COR-L47 (cell line): ENCODE data around the gene MBOAT7.
"Not testable (repeated sequence)": the region's sequence is repeated elsewhere in the genome, so short reads cannot be mapped to it uniquely, and the experiment has no call there.

ENCODE experiments used
- DNase-seq: peaks from one replicate; lab custom pipeline; 2025; lab: John Stamatoyannopoulos, UW

The MBOAT7 gene

DNA sequence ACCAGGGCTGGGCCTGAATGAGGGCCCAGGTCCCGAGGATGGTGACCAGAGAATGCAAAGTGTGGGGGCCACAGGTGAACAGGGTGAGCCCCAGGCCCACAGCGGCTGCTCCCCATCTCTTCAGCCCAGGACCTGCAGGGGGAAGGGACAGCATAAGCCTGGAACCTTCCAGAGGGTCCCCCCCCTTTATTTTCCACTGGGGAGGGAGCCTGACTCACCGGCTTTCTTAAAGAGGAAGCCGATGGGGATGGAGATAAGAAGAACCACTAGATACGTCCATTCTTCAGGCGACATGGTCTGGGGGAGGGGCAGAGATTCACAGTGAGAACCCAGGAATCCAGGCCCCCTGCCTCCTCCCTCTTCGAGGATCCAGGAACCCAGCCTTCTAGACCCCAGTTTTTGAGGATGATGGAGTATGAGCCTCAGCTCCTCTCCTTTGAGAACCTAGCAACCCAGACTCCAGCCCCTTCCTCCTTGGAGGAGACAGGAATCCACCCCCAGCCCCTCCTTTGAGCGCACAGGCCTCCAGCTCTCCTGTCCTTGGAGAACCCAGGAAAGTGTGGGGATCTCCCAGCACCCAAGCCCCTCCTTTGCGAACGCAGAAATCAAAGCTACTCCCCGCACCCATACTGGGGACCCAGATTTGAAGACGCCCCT lies 1.0 kb downstream of the MBOAT7 start:
- no peak for DNase-seq

DNA sequence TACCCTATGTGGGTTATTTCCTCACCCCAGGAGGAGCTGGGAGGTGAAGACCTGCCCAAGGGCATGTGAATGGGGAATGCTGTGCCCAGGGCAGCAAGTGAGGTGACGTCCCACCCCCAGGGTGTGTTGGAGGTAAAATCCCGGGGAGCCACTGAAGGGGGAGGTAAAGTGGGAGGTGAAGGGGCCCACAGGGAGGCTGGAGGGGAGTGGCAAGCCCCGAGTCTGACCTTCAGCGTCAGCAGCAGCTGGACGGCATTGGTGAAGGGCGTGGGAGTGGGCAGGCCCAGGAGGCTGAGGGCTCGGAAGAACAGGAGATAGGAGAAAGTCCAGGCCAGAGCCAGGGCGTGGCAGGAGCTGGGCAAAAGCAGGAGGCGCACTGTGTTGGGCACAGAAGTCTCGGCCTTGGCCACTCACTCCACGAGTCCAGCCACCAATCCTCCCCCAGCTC lies 2.4 kb downstream of the MBOAT7 start:
- DNase-seq = no peak

DNA sequence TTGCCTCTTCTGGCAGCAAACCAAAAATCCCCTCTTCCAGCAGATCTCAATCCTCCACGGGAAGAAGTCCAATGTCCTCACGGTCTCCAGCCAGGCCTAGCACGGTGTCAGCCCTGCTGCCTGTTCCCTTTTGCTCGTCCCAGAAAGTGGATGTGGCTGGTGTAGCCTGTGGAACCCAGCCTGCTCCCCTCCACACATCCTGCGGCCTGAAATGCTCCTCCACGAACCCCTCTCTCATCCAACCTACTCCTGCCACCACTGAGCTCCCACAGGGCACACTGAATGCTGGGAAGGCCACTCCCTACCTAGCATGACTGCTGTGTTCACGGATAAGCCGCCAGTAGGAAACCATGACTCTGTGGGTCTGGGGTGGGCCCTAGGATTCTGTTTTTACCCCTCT lies 3.0 kb downstream of the MBOAT7 start:
- DNase-seq = no peak

DNA sequence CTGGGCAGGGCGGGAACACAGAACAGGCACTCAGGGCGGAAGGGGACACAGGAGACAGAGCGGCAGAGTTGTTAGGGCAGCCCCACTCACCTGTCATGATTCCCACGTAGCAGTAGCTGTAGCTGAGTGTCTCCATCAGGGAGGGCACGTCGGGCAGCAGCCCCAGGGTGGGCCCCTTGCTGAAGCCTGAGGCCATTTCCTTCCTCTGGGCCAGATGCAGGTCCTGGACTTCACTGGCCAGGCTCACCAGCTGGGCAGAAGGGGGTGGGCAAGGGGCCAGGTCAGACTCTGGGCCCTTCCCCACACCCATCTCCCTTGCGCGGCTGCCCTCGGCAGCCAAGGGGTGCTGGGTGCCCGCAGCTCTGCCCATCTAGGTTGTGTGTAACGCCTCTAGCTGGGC lies 5.9 kb downstream of the MBOAT7 start:
- no peak for DNase-seq

DNA sequence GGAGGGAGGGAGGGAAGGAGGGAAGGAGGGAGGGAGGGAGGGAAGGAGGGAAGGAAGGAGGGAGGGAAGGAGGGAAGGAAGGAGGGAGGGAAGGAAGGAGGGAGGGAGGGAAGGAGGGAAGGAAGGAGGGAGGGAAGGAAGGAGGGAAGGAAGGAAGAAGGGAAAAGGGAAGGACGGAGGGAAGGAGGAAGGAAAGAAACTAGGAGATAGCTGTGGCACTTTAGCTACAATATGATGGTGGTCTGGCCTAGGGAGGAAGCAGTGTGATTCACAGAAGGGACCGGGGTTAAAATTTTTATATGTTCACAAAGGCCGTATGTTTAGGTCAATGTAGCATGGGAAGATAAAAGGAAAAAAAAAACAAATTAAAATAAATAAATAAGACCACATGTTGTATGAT lies 7.5 kb downstream of the MBOAT7 start:
- DNase-seq = not testable (repeated sequence)

DNA sequence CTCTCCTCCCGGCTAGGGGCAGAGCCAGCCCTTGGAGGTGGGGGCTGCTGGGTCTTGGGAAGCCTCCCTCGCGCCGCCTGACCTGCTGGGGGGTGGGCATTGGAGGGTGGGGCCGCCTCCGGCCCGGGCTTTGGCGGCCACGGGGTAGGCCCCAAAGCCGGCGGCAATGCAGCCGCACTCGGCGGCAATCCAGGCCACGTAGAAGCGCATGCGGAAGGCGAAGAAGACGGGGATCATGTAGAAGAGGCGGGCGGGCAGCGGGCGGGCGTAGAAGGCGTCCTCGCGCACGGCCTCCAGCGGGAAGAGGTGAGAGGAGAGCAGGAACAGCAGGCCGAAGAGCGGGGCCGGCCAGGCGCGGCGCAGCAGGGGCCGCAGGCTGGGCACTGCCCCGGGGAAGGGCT lies 8.7 kb downstream of the MBOAT7 start:
- no peak for DNase-seq

DNA sequence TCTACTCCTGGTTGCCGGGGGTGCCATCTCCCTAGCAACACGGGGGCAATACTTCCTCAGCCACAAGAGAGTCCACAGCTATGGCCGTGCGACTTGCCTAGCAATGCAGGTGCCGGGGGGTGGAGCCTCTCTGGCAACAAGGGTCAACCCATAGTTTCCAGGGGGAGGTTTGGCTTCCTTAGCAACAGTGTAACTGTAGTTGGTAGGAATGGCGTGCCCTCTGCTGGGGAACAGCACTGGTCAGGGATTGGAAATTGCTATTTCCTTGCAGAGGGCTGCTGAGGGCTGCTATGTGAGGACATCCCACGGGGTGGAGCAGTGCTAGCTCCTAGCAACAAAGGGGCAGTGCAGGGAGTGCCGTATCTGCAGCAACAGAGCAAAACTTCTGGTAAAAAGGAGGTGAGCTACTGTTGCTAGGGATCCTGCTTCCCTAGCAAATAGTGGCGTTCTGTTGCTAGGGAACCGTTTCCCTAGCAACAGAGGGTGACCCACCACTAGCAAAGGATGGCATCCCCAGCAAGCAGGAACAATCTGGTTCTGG lies 9.4 kb downstream of the MBOAT7 start:
- DNase-seq = peak; percentile 96

DNA sequence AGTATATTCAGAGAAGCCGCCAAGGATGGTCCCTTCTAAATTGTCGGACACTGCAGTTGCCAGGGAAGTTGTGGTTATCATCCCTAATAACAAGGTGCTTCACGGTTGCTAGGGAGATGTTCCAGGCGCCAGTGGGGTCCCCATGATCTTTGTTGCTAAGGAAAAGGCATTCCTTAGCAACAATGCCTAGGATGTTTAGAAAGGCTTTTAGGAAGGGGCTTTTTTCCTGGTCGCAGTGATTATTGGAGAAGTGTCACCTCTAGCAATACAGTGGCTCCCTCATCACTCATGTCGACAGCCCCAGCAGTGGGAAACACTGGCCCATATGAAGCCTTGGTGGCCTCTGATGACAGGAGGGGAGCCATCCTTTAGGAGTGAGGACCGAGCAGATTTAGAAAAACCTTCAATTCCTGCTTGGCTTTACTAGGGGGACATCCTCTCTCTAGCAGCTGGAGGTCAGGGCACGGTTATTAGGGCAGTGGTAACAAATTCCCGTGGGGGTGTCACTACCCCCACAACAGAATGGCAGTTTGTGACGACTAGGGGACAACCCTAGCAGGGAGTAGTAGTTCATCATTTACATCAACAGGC lies 10.0 kb downstream of the MBOAT7 start:
- no peak for DNase-seq

DNA sequence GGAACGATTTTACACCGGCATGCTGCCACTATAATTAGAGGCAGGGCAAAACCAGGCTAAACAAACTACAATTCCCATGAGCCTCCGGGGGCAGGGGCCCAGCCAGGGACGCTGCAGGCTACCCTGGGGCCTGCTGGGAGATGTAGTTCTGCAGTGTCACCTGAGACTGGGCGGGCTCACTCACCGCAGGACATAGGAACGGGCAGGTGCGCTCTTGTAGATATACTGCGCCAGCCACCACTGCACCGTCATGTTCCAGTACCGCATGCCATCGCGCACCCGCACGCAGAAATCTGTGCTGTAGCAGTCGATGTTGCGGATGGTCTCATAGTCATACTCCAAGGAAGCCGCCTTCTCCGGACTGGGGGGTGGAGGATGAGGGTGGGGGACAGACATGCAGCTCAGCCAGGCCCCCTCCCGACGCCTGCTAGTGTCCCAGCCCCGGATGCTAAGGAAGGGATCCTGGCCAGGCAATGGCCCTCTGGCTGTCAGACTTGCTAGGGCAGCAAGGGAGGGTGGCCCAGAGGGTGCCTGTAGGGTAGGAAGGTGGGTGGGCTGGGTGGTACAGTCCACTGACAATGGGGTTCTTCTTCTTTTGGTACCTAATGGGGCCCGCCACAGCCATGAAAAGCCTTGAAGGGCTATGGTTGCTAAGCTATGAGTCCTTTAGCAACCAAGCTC lies 10.7 kb downstream of the MBOAT7 start:
- DNase-seq = peak; percentile 51

DNA sequence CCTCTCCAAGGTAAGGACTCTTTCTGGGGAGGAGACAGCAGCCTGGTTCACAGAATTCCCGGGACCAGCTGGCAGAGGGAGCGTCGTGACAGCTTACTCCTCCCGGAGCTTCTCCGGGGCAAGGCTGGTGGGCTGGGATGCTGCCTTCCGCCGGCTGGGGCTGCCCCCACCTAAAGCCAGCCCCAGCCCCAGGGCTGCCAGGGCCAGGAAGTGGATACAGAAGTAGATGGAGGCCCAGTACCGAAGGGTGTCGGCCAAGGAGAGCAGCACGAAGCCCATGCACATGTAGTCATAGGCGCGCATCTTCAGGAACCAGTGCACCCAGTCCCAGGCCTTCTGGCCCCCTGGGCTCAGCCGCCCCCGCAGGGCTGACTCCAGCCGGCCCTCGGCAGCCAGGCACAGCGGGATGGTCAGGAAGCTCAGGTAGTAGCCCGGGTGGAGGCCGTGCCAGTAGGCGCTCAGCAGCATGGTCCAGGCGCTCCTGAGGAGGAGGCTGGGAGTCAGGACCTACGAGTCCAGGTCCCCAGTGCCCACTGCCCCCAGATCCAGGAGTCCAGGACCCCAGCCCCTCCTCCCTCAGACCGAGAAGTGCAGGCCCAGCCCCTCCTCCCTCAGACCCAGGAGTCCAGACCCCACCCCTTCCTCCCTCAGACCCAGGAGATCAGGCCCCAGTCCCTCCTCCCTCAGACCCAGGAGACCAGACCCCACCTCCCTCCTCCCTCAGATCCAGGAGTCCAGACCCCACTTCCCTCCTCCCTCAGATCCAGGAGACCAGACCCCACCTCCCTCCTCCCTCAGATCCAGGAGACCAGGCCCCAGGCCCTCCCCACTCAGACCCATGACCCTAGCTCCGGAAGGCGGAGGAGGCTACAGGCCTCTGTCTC lies 15.2 kb downstream of the MBOAT7 start:
- no peak for DNase-seq

DNA sequence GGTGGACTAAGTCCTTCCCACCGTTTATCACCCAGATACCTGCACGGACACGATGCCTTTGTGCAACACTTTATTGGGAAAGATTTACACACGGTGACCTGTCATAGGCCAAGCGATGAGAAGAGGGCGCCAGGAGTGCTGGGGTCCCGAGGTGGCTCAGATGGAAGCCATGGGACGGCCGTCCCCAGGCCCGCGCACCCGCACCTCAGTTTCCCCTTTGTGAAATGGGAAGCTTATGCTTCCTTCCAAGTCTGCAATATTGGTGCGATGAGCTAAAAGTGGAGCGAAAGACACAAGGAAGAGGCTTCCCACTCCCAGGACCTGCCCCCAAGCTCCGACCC lies 16.1 kb downstream of the MBOAT7 start:
- no peak for DNase-seq

DNA sequence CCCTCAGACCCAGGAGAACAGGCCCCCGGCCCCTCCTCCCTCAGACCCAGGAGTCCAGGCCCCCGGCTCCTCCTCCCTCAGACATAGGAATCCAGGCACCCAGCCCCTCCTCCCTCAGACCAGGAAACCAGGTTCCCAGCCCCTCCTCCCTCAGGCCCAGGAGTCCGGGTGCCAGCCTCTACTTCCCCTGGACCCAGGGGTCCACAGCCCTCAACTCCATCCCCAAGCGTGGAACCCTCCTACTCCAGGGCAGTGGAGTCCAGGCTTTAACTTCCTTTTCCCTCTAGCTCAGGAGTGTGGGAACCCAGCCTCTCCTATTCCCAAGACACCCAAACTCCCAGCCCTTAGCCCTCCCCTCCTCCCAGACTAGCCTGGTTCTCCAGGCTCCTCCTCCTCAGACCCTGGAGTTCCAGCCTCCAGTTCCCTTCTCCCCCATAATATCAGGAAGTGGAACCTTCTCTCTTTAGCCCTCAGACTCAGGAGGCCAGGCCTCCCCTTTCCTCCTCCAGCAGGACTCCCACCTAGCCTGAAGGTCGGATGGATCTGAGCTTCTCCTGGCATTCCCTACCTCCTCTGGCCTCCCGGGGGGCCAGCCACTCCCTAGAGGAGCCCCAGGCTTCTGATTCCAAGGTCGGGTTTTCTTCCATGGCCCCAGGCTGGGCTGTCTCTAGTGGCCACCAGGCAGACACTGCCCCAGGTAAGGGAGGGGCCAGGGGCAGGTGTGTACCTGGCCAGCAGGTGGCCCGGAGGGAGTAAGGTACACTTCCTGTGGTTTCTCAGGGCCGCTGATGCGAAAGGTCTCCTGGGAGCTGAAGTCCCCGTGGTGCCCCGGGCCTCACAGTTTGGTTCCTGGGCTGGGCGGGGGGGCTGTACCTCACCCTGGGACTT lies 16.7 kb downstream of the MBOAT7 start, which contains the start of gene TMC4:
Gene TMC4, minus strand, starts transcription at position 690 of the 888 bp plus-strand sequence. Its CDS starts 43 bp downstream, at position 647.
- DNase-seq = peak; percentile 89

DNA sequence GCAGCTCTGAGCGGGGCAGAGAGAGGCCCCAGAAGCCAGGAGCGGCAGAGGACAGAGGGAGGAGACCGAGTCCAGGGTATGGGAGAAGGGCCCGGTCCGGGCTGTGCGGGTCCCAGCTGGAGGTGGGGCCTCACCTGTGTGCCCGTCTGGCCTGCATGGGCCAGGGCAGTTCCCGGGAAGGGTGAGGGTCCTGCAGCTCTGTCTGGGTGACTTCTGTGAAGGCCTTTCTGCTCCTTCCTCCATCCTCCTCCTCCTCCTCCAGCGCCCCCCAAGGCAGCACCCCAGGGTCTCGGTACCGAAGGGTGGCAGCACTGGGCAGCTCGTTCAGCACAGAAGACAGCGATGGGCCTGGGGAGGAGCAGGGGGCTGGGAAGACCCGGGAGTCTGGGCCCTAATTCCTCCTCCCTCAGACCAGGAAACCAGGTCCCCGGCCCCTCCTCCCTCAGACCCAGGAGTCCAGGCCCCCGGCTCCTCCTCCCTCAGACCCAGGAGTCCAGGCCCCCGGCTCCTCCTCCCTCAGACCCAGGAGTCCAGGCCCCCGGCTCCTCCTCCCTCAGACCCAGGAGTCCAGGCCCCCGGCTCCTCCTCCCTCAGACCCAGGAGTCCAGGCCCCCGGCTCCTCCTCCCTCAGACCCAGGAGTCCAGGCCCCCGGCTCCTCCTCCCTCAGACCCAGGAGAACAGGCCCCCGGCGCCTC lies 17.5 kb downstream of the MBOAT7 start:
- not testable (repeated sequence) for DNase-seq

DNA sequence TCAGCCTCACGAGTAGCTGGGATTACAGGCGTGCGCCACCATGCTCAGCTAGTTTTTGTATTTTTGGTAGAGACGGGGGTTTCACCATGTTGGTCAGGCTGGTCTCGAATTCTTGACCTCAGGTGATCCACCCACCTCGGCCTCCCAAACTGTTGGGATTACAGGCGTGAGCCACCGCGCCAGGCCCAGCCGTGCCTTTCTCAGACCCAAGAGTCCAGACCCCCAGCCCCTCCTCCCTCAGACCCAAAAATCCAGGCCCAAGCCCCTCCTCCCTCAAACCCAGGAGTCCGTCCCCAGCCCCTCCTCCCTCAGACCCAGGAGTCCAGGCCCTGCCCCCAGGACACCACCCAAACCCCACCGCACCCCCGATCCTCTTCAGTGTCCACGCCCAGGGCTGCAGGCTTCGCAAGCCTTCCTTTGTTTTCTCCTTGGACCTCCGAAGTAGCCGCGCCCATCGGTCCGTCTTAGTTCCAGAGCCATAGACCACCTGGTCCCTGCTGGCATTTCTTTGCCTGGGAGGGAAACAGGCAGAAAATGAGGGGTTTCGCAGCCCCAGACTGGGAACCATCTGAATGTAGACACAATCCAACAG lies 20.1 kb downstream of the MBOAT7 start:
- DNase-seq = no peak

DNA sequence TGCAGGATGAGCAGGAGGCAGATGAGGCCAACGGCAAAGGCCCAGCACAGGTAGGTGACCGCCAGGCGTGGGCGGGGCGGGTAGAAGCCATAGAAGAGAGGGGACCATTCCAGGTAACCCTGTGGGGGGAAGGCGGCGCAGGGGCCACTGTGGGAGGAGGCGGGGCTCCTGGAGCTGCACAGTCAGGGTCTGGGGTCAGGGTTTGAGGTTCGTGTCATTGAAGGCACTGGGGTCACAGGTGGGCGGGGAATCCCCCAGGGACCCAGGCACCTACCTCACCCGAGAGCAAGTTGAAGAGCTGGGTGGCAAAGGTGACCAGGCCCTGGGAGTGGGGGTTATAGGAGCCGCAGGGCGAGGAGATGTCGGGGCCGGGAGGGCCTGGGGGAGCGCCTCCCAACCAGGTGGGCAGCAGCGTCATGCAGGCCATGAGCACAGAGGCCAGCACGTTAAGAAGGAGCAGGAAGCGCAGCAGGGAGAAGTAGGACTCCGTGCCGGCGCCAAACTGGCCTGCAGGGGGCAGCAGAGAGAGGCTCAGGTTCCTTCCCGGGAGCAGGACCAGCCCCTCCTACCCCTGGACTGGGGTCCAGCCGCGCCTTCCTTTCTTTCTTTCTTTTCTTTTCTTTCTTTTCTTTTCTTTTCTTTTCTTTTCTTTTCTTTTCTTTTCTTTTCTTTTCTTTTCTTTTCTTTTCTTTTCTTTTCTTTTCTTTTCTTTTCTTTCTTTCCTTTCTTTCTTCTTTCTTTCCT lies 21.0 kb downstream of the MBOAT7 start:
- DNase-seq = peak; percentile 75

DNA sequence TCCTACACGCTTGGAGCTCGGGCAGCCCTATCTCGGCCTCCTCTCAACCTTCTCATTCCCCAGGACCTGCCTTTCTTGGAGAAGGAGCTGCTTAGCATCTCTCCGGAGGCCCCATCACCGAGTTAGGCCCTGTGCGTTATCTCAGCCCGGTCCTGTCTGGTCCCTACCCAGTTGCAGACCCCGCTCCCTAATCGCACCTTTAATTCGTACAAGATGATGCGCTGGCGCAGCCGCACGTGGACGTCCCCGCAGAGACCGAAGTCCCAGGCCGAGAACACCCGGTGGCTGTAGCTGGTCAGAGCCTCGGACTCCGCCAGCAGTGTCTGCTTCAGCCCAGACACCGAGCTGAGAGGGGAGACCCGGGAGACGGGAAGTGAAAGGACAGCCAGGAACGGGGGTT lies 24.2 kb downstream of the MBOAT7 start:
- DNase-seq = no peak

DNA sequence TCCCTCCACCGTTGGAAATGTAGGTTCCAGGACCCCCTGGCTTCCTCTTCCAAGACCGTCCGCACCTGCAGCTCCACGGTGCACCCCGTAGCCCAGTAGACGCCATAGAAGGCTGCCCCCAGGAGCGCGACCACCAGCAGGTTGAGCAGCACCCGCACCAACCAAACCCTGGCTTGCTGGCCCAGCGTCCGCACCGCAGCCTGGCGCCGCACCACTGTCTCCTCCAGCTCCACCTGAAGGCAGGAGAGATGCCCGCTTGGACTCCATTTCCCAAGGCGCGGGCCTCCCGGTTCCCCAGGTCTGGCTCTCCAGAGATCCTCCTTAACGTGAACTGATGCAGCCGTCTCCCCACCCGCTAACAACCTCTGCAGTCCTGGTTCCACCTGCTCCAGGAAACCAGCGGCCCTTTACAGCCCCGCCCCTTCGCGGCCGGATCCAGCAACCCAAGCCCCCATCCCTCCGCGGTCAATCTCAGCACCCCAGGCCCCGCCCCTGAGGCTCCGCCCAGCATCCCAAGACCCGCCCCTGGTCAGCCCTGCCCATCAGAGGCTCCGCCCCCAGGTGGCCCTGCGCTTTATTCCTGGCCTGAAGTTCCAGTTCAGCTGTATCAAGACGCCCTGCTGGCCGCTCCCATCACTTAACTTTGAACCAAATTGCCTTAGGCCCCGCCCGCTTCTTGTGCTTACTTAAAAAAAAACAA lies 24.9 kb downstream of the MBOAT7 start:
- no peak for DNase-seq

DNA sequence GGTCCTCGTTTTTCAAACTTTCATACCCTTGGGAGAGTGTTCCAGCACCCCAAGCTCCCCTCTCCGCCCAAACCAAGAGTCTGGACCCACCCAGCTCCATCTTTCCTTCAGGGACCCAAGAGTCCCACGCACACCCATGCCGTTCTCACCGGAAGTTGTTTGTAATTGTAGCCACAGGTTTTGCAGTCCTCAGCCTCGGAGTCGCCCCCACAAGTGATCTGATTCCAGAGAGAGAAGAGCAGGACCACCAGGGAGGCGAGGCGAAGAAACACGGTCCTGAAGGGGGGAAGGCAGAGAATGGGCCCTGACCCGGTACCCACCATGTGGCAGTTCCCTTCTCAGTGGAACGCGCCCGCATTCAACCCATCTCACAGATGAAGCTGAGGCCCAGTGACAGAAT lies 26.5 kb downstream of the MBOAT7 start:
- DNase-seq = no peak
